ENCODE data around the gene ARMC9. TPM values are rescaled to one million over a fixed set of nuclear protein-coding genes. Genes with fewer than 3 reads are reported as not detected.

ARMC9 gene
- total RNA-seq, 4 donors from 2014 or later, result 16.8 to 47.6 (median 39.3) TPM

DNA sequence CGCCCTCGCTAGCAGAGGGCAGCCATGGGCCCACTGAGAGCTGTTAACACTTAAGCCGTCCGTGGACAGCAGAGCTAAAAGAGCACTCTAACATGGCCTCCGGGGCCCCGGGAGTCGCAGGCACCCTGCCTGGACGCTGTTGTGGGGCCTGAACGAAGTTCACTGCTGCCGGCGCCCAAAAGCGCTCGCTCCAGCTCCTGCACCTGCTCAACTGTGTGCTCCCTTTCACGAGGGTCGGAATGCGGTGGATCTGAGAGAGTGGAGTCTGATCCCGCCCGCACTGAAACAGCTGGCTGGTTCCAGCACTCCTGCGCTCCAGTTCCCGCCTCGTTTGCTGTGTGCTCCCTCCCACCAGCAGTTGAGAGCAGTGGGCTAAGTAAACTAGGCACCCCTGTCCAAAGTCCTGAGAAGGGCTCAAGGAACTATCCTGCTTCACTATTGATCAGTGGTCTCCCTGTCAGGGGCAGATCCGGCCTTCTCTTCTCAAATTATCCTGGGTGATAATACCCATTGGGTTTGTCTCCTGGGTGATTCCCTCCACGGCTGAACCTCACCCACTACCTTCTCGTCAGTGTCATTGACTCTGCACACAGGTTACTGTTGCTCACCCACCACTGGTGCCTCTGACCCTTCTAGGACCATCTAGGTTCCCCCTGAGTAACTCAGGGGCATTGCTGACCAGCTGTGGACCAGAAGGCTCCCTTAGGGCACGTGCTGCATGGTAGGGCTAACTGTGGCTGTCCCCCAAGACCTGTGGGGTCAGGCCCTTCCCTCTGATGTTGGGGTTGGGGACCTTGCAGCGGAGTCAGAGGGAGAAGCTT lies 220.6 kb downstream of the ARMC9 start:
- intact Hi-C loops (cut with DNase I; ENCODE audit: low total_unique reads), result loop anchor here (10.0 kb wide), 2 partner anchors 194 to 324 kb away; no protein-coding TSS in a partner anchor

DNA sequence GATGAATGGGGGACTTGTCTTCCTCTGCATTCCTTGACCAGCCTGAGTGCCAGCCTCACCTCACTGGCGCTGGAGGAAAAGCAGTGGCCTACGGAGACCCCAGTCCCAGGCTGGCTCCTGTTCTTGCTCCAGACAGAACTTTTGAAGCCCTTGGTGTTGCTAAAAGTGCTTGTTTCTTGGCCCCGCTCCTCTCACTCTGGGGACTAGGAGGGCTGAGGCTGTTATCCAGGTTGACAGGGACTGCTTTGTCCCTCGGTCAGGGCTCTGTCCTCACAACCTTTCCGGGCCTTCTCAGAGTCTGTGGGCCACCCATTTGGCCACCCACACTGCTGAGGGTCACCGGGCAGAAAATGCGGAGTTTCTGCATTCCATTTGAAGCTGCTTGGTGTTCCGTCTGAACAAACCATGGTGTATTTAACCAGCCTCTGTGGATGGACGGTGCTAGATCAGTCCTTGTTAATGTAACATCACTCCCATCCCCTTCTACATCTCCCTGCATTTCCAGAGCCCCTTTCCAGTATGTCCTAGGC lies 222.7 kb downstream of the ARMC9 start:
- Histone ChIP-seq H3K4me1 (no peaks in the 10 kb centered on the region), H3K27me3 (no peaks in the 10 kb centered on the region), H3K4me3 (no peak overlapping the region), H3K27ac (no peak overlapping the region), H3K9me3 (no peaks in the 10 kb centered on the region), H3K36me3 (no peaks in the 10 kb centered on the region)
- intact Hi-C loops (cut with DNase I; ENCODE audit: low total_unique reads), result no loop called here
- TF ChIP-seq, protein P1, sequence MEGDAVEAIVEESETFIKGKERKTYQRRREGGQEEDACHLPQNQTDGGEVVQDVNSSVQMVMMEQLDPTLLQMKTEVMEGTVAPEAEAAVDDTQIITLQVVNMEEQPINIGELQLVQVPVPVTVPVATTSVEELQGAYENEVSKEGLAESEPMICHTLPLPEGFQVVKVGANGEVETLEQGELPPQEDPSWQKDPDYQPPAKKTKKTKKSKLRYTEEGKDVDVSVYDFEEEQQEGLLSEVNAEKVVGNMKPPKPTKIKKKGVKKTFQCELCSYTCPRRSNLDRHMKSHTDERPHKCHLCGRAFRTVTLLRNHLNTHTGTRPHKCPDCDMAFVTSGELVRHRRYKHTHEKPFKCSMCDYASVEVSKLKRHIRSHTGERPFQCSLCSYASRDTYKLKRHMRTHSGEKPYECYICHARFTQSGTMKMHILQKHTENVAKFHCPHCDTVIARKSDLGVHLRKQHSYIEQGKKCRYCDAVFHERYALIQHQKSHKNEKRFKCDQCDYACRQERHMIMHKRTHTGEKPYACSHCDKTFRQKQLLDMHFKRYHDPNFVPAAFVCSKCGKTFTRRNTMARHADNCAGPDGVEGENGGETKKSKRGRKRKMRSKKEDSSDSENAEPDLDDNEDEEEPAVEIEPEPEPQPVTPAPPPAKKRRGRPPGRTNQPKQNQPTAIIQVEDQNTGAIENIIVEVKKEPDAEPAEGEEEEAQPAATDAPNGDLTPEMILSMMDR (IDR thresholded peaks at IDR 0.05), result no peak
- TF ChIP-seq POLR2A (IDR thresholded peaks at IDR 0.05), result no peak
- no peak for DNase-seq

More for the DNA sequence above, 220.6 kb downstream of the ARMC9 start:
- Histone ChIP-seq H3K27me3 (no peaks in the 10 kb centered on the region), H3K4me3 (no peak overlapping the region), H3K9me3 (no peaks in the 10 kb centered on the region), H3K27ac (no peak overlapping the region), H3K4me1 (no peaks in the 10 kb centered on the region), H3K36me3 (no peaks in the 10 kb centered on the region)
- DNase-seq, result no peak
- TF ChIP-seq, protein P1 (IDR thresholded peaks at IDR 0.05), result no peak
- no peak for TF ChIP-seq POLR2A (IDR thresholded peaks at IDR 0.05)

- no peak overlapping the region for H3K4me3 ChIP-seq
- TF ChIP-seq, protein P1 (IDR thresholded peaks at IDR 0.05), result no peak
- no peak for TF ChIP-seq POLR2A (IDR thresholded peaks at IDR 0.05)
Observed at GRCh38 chr2:231422056-231422455, 223.6 kb downstream of the ARMC9 start.

DNA sequence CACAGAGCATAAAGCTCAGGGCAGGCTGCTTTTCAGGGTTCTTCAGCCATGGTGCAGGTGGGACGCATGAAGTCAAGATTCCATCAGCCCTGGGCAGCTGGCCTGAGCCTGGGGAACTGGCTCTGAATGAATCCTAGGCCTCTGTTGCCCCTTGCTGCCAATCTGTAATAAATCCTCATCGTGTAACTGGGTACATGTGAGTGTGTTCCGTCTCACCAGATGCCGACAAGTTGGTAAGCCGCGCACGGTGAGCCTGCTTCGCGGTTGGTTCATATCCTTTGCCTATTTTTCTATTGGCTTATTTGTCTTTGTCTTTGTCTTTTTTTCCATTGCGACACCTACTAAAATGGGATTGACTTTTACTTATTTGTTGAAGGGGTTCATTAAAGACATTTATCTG lies 224.7 kb downstream of the ARMC9 start:
- TF ChIP-seq, protein P1 (IDR thresholded peaks at IDR 0.05), result no peak
- no peak for TF ChIP-seq POLR2A (IDR thresholded peaks at IDR 0.05)
- no peaks in the 10 kb centered on the region for H3K36me3 ChIP-seq
- H3K27me3 ChIP-seq, result no peaks in the 10 kb centered on the region
- intact Hi-C loops (cut with DNase I; ENCODE audit: low total_unique reads), result no loop called here
- H3K4me1 ChIP-seq, result no peaks in the 10 kb centered on the region
- H3K4me3 ChIP-seq, result no peak overlapping the region
- no peak for DNase-seq
- H3K9me3 ChIP-seq, result no peaks in the 10 kb centered on the region
- no peak overlapping the region for H3K27ac ChIP-seq

More at GRCh38 chr2:231422056-231422455, 223.6 kb downstream of the ARMC9 start:
- Histone ChIP-seq H3K36me3 (no peaks in the 10 kb centered on the region), H3K9me3 (no peaks in the 10 kb centered on the region), H3K4me1 (no peaks in the 10 kb centered on the region), H3K27ac (no peak overlapping the region), H3K27me3 (no peaks in the 10 kb centered on the region)
- no peak for DNase-seq
- intact Hi-C loops (cut with DNase I; ENCODE audit: low total_unique reads), result no loop called here

Small RNA genes lying within 50 kb of the gene (microRNA-seq; reads per million reads assigned to microRNA genes)
- gene MIR4777 (ENCODE audit: borderline microRNAs expressed, borderline replicate concordance), result not detected

Small RNA genes lying within 50 kb of the gene (small RNA-seq; reads per million reads assigned to genes)
- gene AC018738.1, result not detected
- gene MIR4777, result not detected

Other genes with a start within 250 kb of the ARMC9 start
- not detected for gene SPATA3, start 202.5 kb upstream of the ARMC9 start, total RNA-seq
- gene C2orf72, start 161.1 kb upstream of the ARMC9 start, total RNA-seq, result under 1 TPM in 1 of 4 donors, not detected in 3; 0.55 TPM
- gene PSMD1, start 141.8 kb upstream of the ARMC9 start, total RNA-seq, result 10 to 100 TPM; 54.4 to 96.6 (median 68.6) TPM
- 1 to 10 TPM; 2.9 to 8.6 (median 4.0) TPM for gene HTR2B, start 73.6 kb upstream of the ARMC9 start, total RNA-seq
- gene B3GNT7, start 197.1 kb downstream of the ARMC9 start, total RNA-seq, result 1 to 10 TPM; 1.7 to 8.1 (median 3.1) TPM

Data from uterus (tissue), 4 donors.